Activated CD8-positive, alpha-beta T cell treated with anti-CD3 and anti-CD28 coated beads, Interleukin-2, amount 10 ng/mL, durations not matched to agents 7 days and 5 days (primary cell): ENCODE data around the gene PBX3. TPM values are rescaled to one million over a fixed set of nuclear protein-coding genes. Genes with fewer than 3 reads are reported as not detected.

Source experiments
- ATAC-seq: fragments of 150-1000 bp; cut with Tn5 transposase; one replicate; pipeline ENCODE4 v1.10.0; 2021; ENCODE audit warnings: moderate library complexity
- CTCF ChIA-PET: fragments of 350-600 bp; sonication (Branson Sonifier 250); formaldehyde crosslinking; loops from one replicate; lab custom pipeline; 2021; ENCODE audit warnings: antibody characterized with exemption; lab: Charles Lee
- POLR2A ChIA-PET: fragments of 350-600 bp; sonication (Branson Sonifier 250); formaldehyde crosslinking; loops from one replicate; lab custom pipeline; 2021; ENCODE audit warnings: antibody characterized with exemption; lab: Charles Lee
- DNase-seq: peaks from one replicate; pipeline ENCODE4 v3.0.0-alpha.2; 2020
- H3K27ac Mint-ChIP-seq: one replicate; pipeline ENCODE4 v1.8.0; 2021; ENCODE audit warnings: mild to moderate bottlenecking, mixed read lengths
- H3K27me3 Mint-ChIP-seq: one replicate; pipeline ENCODE4 v1.8.0; 2021; ENCODE audit warnings: low read depth, mixed read lengths
- H3K36me3 Mint-ChIP-seq: one replicate; pipeline ENCODE4 v1.8.0; 2021; ENCODE audit warnings: low read depth, mixed read lengths
- H3K4me1 Mint-ChIP-seq: one replicate; pipeline ENCODE4 v1.8.0; 2021; ENCODE audit warnings: low read depth, mixed read lengths
- H3K4me3 Mint-ChIP-seq: one replicate; pipeline ENCODE4 v1.8.0; 2021; ENCODE audit warnings: mild to moderate bottlenecking, mixed read lengths
- H3K9me3 Mint-ChIP-seq: one replicate; pipeline ENCODE4 v1.8.0; 2022; ENCODE audit warnings: mixed read lengths; ENCODE audit not compliant: insufficient read depth
- total RNA-seq, 2 experiments: library from RNA; stranded (reverse); gene quantifications; one replicate each; pipeline ENCODE4 v1.2.3, GENCODE V29; 2021

Gene PBX3
- total RNA-seq, 2 experiments from 2014 or later: 22.0 to 24.4 TPM

GRCh38 chr9:125829743-125830142 lies 82.6 kb downstream of the PBX3 start:
- H3K9me3 Mint-ChIP-seq: no peaks in the 10 kb centered on the region
- POLR2A ChIA-PET: interaction anchor here (1.0 to 1.3 kb wide), 2 partner anchors 82 to 301 kb away, joined by 3 to 4 read pairs; partner anchors contain the start of gene PBX3
- peak overlapping the region; percentile 77 for H3K4me3 Mint-ChIP-seq
- peak; percentile 99 for ATAC-seq
- H3K27me3 Mint-ChIP-seq: no peaks in the 10 kb centered on the region
- peak; percentile 69 for DNase-seq
- CTCF ChIA-PET: interaction anchor here (0.7 to 1.2 kb wide), 7 partner anchors 9 to 452 kb away, joined by 3 to 5 read pairs (median 4); no protein-coding TSS in a partner anchor
- peaks cover 26% of the 10 kb centered on the region for H3K4me1 Mint-ChIP-seq
- peaks cover 10% of the 10 kb centered on the region for H3K36me3 Mint-ChIP-seq
- H3K27ac Mint-ChIP-seq: peak overlapping the region; percentile 87

DNA sequence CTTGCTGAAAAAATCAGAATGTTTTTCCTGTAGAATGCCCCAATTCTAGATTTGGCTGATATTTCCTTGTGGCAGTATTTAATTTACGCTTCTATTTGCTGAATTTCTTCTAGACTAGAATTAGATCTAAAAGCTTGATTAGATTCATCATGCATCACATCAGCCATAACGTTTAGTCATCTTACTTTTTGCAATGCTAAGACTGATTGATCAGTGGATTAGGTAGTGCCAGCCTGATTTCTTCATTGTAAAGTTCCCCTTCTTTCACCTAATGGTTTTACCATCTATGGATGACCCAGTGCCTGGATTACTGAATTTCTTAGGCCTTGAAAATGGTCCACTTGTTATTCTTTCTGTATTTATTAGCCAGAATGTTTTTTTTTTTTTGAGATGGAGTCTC lies 83.9 kb downstream of the PBX3 start:
- Mint-ChIP-seq H3K4me3 (no peak overlapping the region), H3K9me3 (no peaks in the 10 kb centered on the region), H3K36me3 (peaks cover 9% of the 10 kb centered on the region), H3K27me3 (no peaks in the 10 kb centered on the region), H3K27ac (peak overlapping the region; percentile 15), H3K4me1 (peaks cover 21% of the 10 kb centered on the region)
- CTCF ChIA-PET: no interaction called here
- DNase-seq (no peak), ATAC-seq (no peak)
- POLR2A ChIA-PET: interaction anchor here (1.3 kb wide), 1 partner anchor 83 kb away, joined by 4 read pairs; the partner anchor contains the start of gene PBX3

- ATAC-seq (no peak), DNase-seq (no peak)
- Mint-ChIP-seq H3K4me3 (no peak overlapping the region), H3K27me3 (no peaks in the 10 kb centered on the region), H3K27ac (no peak overlapping the region), H3K9me3 (no peaks in the 10 kb centered on the region), H3K4me1 (peaks cover 21% of the 10 kb centered on the region), H3K36me3 (peaks cover 9% of the 10 kb centered on the region)
- ChIA-PET POLR2A (no interaction called here), CTCF (no interaction called here)
These were observed 84.4 kb downstream of the PBX3 start for GRCh38 chr9:125831616-125832015.

GRCh38 chr9:125835655-125836054 lies 88.5 kb downstream of the PBX3 start:
- DNase-seq (no peak), ATAC-seq (no peak)
- no peaks in the 10 kb centered on the region for H3K27me3 Mint-ChIP-seq
- ChIA-PET POLR2A (no interaction called here), CTCF (no interaction called here)
- peaks cover 6% of the 10 kb centered on the region for H3K36me3 Mint-ChIP-seq
- H3K9me3 Mint-ChIP-seq: no peaks in the 10 kb centered on the region
- peaks cover 7% of the 10 kb centered on the region for H3K4me1 Mint-ChIP-seq
- no peak overlapping the region for H3K4me3 Mint-ChIP-seq
- H3K27ac Mint-ChIP-seq: no peak overlapping the region

DNA sequence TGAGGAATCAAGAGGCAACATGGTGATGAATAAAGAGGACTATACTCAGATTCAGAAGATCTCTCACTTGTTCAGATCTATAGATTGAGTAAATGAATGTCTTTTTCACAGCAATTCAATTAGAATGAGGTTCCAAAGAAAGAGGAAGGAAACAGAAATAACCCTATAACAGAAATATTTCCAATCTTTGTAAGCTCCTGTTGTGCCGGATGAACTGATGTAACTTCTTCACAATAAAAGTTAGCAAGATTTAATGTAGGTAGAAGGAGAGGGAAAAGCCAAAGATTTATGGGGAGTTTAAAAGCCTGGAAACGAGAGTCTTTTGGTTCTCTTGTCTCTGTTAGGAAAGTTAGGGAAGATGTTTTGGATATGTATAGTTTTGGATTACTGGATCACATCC lies 92.1 kb downstream of the PBX3 start:
- Mint-ChIP-seq H3K9me3 (no peaks in the 10 kb centered on the region), H3K36me3 (no peaks in the 10 kb centered on the region), H3K27ac (no peak overlapping the region), H3K27me3 (no peaks in the 10 kb centered on the region), H3K4me3 (no peak overlapping the region), H3K4me1 (no peaks in the 10 kb centered on the region)
- POLR2A ChIA-PET: no interaction called here
- ATAC-seq (no peak), DNase-seq (no peak)
- CTCF ChIA-PET: interaction anchor here (1.4 to 1.6 kb wide), 2 partner anchors 10 to 280 kb away, joined by 4 read pairs; no protein-coding TSS in a partner anchor

DNA sequence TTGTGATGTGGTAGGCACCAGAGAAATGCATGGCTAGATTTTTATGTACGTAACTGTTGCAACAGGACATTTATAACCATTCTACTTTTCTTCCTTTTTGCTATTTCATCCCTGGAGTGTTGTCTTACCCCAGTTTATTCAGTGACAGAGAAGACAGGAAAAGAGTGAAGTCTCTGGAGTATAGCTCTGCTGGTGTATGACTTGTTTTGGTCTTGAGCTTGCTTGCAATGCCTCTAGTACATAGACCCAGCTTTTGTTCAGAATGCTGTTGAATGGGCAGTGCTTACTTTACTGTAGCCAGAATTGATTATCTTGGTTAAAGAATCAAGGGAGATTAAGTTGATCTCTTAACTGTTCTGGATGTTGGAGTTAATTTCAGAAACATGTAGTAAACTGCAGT lies 94.3 kb downstream of the PBX3 start:
- no peaks in the 10 kb centered on the region for H3K4me1 Mint-ChIP-seq
- ChIA-PET POLR2A (no interaction called here), CTCF (interaction anchor here (0.7 to 1.5 kb wide), 2 partner anchors 14 to 17 kb away, joined by 3 read pairs; no protein-coding TSS in a partner anchor)
- H3K9me3 Mint-ChIP-seq: no peaks in the 10 kb centered on the region
- no peak overlapping the region for H3K4me3 Mint-ChIP-seq
- no peak for ATAC-seq
- DNase-seq: no peak
- H3K36me3 Mint-ChIP-seq: no peaks in the 10 kb centered on the region
- H3K27ac Mint-ChIP-seq: no peak overlapping the region
- H3K27me3 Mint-ChIP-seq: no peaks in the 10 kb centered on the region

DNA sequence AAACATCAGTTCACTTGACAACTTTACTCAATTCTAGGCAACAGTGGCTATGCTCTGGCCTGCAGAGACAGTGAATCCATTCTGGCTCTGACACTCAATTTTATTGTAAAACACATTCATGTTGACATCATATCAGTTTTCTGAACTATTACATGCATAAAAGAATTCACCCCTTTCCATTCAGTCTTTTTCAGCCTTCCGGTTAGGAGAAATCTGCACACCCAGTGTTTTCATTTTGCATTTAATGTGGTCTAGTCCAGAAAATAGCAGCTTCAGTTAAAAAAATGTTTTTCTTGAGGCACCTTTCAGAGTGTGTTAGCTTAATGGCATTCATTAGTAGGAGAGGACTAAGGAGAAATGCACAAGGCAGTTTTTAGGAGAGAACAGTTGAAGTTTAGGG lies 95.1 kb downstream of the PBX3 start:
- Mint-ChIP-seq H3K27me3 (no peaks in the 10 kb centered on the region), H3K4me3 (no peak overlapping the region), H3K27ac (no peak overlapping the region), H3K4me1 (no peaks in the 10 kb centered on the region), H3K36me3 (no peaks in the 10 kb centered on the region), H3K9me3 (no peaks in the 10 kb centered on the region)
- ChIA-PET CTCF (interaction anchor here (1.5 kb wide), 1 partner anchor 15 kb away, joined by 3 read pairs; no protein-coding TSS in a partner anchor), POLR2A (no interaction called here)
- DNase-seq (no peak), ATAC-seq (no peak)

DNA sequence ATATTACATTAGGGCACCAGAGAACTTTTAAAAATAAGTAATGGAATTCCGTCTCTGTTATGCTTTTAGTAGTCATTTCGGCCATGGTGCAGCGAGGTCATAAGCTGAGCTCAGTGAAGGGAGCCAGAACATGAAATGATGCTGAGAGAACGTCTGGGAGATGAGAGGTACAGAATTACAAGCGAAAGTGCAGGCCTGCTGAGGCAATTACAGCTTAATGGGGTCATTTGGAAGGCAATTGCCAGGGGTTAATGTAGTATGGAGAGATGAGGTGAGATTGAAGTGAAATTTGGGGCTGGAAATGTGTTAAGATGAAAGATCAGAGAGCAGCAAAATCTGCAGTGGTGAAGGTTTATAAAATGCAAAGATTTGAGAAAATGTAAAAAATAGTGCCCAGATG lies 96.5 kb downstream of the PBX3 start:
- Mint-ChIP-seq H3K4me1 (no peaks in the 10 kb centered on the region), H3K36me3 (no peaks in the 10 kb centered on the region), H3K4me3 (no peak overlapping the region), H3K9me3 (no peaks in the 10 kb centered on the region), H3K27ac (no peak overlapping the region), H3K27me3 (no peaks in the 10 kb centered on the region)
- POLR2A ChIA-PET: no interaction called here
- no peak for DNase-seq
- CTCF ChIA-PET: no interaction called here
- ATAC-seq: no peak

GRCh38 chr9:125844611-125845010 lies 97.4 kb downstream of the PBX3 start:
- Mint-ChIP-seq H3K36me3 (no peaks in the 10 kb centered on the region), H3K4me3 (no peak overlapping the region), H3K4me1 (no peaks in the 10 kb centered on the region), H3K27me3 (no peaks in the 10 kb centered on the region), H3K27ac (no peak overlapping the region), H3K9me3 (no peaks in the 10 kb centered on the region)
- POLR2A ChIA-PET: no interaction called here
- ATAC-seq (no peak), DNase-seq (no peak)
- CTCF ChIA-PET: interaction anchor here (0.7 kb wide), 1 partner anchor 15 kb away, joined by 3 read pairs; no protein-coding TSS in a partner anchor

DNA sequence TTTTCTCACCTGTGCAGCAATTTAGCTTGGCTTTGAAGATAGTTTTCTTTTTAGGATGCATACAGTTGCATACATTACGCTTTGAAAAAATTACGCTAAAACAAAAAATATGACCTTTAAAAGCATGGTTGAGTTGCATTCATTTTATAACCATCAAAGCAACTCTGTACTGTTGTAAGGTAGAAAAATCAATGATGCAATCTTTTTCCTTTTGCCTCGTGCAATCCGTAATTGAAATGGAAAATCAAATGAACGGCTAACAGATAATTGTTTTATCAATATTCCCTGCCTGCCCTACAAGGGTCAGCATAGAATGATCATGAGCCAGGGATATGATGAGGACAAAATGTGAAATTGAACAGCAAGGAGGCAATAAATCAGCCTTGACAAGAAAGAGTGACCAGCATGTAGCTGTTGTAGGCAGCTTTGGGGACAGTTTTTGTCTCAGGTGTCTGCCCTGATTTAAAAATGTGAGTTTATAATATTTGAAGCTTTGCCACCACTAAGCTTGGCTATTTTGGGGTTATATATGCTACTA lies 98.2 kb downstream of the PBX3 start:
- Mint-ChIP-seq H3K27me3 (no peaks in the 10 kb centered on the region), H3K4me1 (no peaks in the 10 kb centered on the region), H3K27ac (no peak overlapping the region), H3K36me3 (no peaks in the 10 kb centered on the region), H3K4me3 (no peak overlapping the region), H3K9me3 (no peaks in the 10 kb centered on the region)
- ATAC-seq (no peak), DNase-seq (no peak)
- CTCF ChIA-PET: no interaction called here
- POLR2A ChIA-PET: no interaction called here

GRCh38 chr9:125847735-125848134 lies 100.6 kb downstream of the PBX3 start:
- H3K4me1 Mint-ChIP-seq: no peaks in the 10 kb centered on the region
- DNase-seq: no peak
- ChIA-PET POLR2A (no interaction called here), CTCF (no interaction called here)
- no peak overlapping the region for H3K27ac Mint-ChIP-seq
- H3K27me3 Mint-ChIP-seq: no peaks in the 10 kb centered on the region
- H3K36me3 Mint-ChIP-seq: no peaks in the 10 kb centered on the region
- ATAC-seq: no peak
- H3K4me3 Mint-ChIP-seq: no peak overlapping the region
- no peaks in the 10 kb centered on the region for H3K9me3 Mint-ChIP-seq

GRCh38 chr9:125850106-125850632 lies 103.0 kb downstream of the PBX3 start:
- ATAC-seq (no peak), DNase-seq (no peak)
- Mint-ChIP-seq H3K4me3 (no peak overlapping the region), H3K27ac (no peak overlapping the region), H3K36me3 (no peaks in the 10 kb centered on the region), H3K27me3 (no peaks in the 10 kb centered on the region), H3K9me3 (no peaks in the 10 kb centered on the region), H3K4me1 (no peaks in the 10 kb centered on the region)
- CTCF ChIA-PET: no interaction called here
- POLR2A ChIA-PET: no interaction called here
